Spleen (tissue), 7 donors: ENCODE results near the gene C10orf67.

ENCODE experiments used
- POLR2AphosphoS5 ChIP-seq, 3 donors: sonication (generic); formaldehyde crosslinking; IDR thresholded peaks; one replicate each; pipeline ENCODE4 v1.5.1; 2017; ENCODE audit warnings: antibody characterized with exemption in 3 of 3
- TF ChIP-seq, protein P1 (sequence below), 11 experiments: fragments of 200-600 bp in 7 of 11; fragments of 450-650 bp in 4 of 11; sonication (generic) in 4 of 11; IDR thresholded peaks in 8 of 11; conservative IDR thresholded peaks in 3 of 11; 1 replicate in 7 of 11; 2 replicates in 4 of 11; pipeline versions ENCODE4 v1.4.0 to v1.8.0; 2016 to 2021; ENCODE audit warnings: antibody characterized with exemption in 11 of 11, inconsistent platforms in 4 of 11, mild to moderate bottlenecking in 1 of 11
- donor health status: DM: no; HTN: no; CAD: no; lungs with moderate emphysema.
- donor health status: DM: no; HTN: no; CAD: no.
- donor health status: DM: no; HTN: no; CAD: no.

- TF ChIP-seq, protein P1, sequence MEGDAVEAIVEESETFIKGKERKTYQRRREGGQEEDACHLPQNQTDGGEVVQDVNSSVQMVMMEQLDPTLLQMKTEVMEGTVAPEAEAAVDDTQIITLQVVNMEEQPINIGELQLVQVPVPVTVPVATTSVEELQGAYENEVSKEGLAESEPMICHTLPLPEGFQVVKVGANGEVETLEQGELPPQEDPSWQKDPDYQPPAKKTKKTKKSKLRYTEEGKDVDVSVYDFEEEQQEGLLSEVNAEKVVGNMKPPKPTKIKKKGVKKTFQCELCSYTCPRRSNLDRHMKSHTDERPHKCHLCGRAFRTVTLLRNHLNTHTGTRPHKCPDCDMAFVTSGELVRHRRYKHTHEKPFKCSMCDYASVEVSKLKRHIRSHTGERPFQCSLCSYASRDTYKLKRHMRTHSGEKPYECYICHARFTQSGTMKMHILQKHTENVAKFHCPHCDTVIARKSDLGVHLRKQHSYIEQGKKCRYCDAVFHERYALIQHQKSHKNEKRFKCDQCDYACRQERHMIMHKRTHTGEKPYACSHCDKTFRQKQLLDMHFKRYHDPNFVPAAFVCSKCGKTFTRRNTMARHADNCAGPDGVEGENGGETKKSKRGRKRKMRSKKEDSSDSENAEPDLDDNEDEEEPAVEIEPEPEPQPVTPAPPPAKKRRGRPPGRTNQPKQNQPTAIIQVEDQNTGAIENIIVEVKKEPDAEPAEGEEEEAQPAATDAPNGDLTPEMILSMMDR (IDR thresholded peaks at IDR 0.05 in 8 of 11, conservative IDR thresholded peaks at IDR 0.05 in 3 of 11) = no peak
- TF ChIP-seq POLR2AphosphoS5 (IDR thresholded peaks at IDR 0.05) = no peak
Observed at GRCh38 chr10:23197416-23197861, 147.2 kb downstream of the C10orf67 start.
